Stimulated activated CD4-positive, alpha-beta T cell treated with anti-CD3 and anti-CD28 coated beads, TNF-alpha, amount 100 ng/mL, for 4 hours (primary cell): ENCODE data around the gene E2F8.

Source experiments
- DNase-seq, 3 experiments: peaks; one replicate each; pipeline ENCODE4 v3.0.0-alpha.2; 2020; ENCODE audit warnings: low read depth in 3 of 3

The E2F8 gene

GRCh38 chr11:19220903-19221724 lies 19.6 kb downstream of the E2F8 start:
- no peak for DNase-seq

- DNase-seq = no peak
Measured at GRCh38 chr11:19218786-19219460, 21.8 kb downstream of the E2F8 start.

- no peak for DNase-seq
Measured at GRCh38 chr11:19218216-19218615, 22.5 kb downstream of the E2F8 start.

- DNase-seq = no peak
Measured at GRCh38 chr11:19216709-19217374, 23.9 kb downstream of the E2F8 start.

- no peak for DNase-seq
Measured at GRCh38 chr11:19216021-19216420, 24.7 kb downstream of the E2F8 start.

- DNase-seq = no peak
Measured at GRCh38 chr11:19209617-19210370, 31.0 kb downstream of the E2F8 start.

GRCh38 chr11:19208959-19209546 lies 31.7 kb downstream of the E2F8 start:
- no peak for DNase-seq

- no peak for DNase-seq
Measured at GRCh38 chr11:19208181-19208580, 32.6 kb downstream of the E2F8 start.

- DNase-seq = no peak
Measured at GRCh38 chr11:19204836-19205235, 35.9 kb downstream of the E2F8 start.

GRCh38 chr11:19201737-19202605 lies 38.8 kb downstream of the E2F8 start, which contains the start of gene CSRP3:
TSS of gene CSRP3 (minus strand) at chr11:19201983. CDS start at chr11:19192448, 9,535 bp downstream.
- DNase-seq = no peak

GRCh38 chr11:19200410-19201201 lies 40.1 kb downstream of the E2F8 start:
- no peak for DNase-seq

- DNase-seq = no peak
Measured at GRCh38 chr11:19199771-19200170, 41.0 kb downstream of the E2F8 start.

- DNase-seq = no peak
Measured at GRCh38 chr11:19199048-19199447, 41.7 kb downstream of the E2F8 start.

GRCh38 chr11:19196432-19196831 lies 44.3 kb downstream of the E2F8 start:
- DNase-seq = no peak

GRCh38 chr11:19194620-19195308 lies 46.0 kb downstream of the E2F8 start:
- no peak for DNase-seq

- DNase-seq = no peak
Measured at GRCh38 chr11:19193916-19194315, 46.8 kb downstream of the E2F8 start.

- no peak for DNase-seq
Measured at GRCh38 chr11:19191530-19192169, 49.1 kb downstream of the E2F8 start.

- no peak for DNase-seq
Measured at GRCh38 chr11:19187833-19188258, 52.9 kb downstream of the E2F8 start.
